Measurements from ENCODE around the gene MAGEA4. TPM values are rescaled to one million over a fixed set of nuclear protein-coding genes. Genes with fewer than 3 reads are reported as not detected.

The MAGEA4 gene
- polyA plus RNA-seq, 3 donors: not detected

DNA sequence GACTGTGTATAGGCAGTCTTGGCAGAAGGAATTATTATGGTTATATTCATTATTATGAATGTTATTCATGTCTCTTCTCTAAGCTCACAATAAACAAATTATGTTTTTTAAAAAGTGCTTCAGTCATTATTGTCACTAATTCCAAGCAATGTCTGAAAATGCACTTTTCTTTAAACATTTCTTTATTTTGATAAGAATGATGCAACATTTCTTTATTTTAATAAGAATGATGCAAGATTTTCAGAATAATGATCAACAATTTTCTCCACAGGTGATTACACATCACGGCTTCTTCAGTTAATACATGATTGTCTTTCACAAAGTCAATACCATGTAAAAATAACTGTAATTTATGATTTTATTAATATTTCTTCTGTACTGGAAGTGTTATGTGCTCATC, 22.7 kb downstream of the MAGEA4 start:
- Histone ChIP-seq H4K20me1 (ENCODE audit: insufficient read depth, low read length) (no peaks in the 10 kb centered on the region), H3K4me1 (ENCODE audit: control insufficient read depth in 1 of 2, insufficient read depth in 2 of 2, low read length in 2 of 2) (no peaks in the 10 kb centered on the region), H3K9ac (ENCODE audit: insufficient read depth, low read length, poor library complexity, severe bottlenecking) (no peak overlapping the region), H3K27me3 (ENCODE audit: control insufficient read depth in 2 of 2, insufficient read depth in 2 of 2, low read length in 2 of 2) (no peaks in the 10 kb centered on the region), H2AFZ (ENCODE audit: insufficient read depth, low read depth, low read length, poor library complexity, severe bottlenecking) (no peak overlapping the region), H3K27ac (ENCODE audit: low read depth in 1 of 2, low read length in 2 of 2) (no peak overlapping the region), H3K36me3 (replicated peaks in 1 of 2; ENCODE audit: control insufficient read depth in 1 of 2, insufficient read depth in 2 of 2, low read length in 2 of 2) (no peaks in the 10 kb centered on the region), H3K9me3 (replicated peaks in 1 of 2; ENCODE audit: control insufficient read depth in 1 of 2, insufficient read depth in 1 of 2, low read length in 2 of 2) (no peaks in the 10 kb centered on the region), H3K79me2 (ENCODE audit: insufficient read depth, low read length) (no peaks in the 10 kb centered on the region), H3K4me3 (replicated peaks in 1 of 3; ENCODE audit: low read depth in 2 of 3, low read length in 3 of 3) (no peak overlapping the region), H3K4me2 (replicated peaks; ENCODE audit: extremely low read depth, low read length, poor library complexity, severe bottlenecking) (no peak overlapping the region)
- Mint-ChIP-seq H3K36me3 (no peaks in the 10 kb centered on the region), H3K9me3 (peaks cover 0 to 3% (median 0%) of the 10 kb centered on the region in 7 donors), H3K4me3 (no peak overlapping the region), H3K27me3 (ENCODE audit: low read depth in 3 of 3) (peaks cover 0 to 1% (median 0%) of the 10 kb centered on the region in 3 donors), H3K27ac (no peak overlapping the region), H3K4me1 (no peaks in the 10 kb centered on the region)
- no peak for TF ChIP-seq CTCF (IDR thresholded peaks at IDR 0.05)
- DNase-seq: no peak
- intact Hi-C loops (cut with micrococcal nuclease): no loop called here
- WGBS (ENCODE audit: insufficient coverage): no CpG with 5 or more reads among the region's 1 CpG

DNA sequence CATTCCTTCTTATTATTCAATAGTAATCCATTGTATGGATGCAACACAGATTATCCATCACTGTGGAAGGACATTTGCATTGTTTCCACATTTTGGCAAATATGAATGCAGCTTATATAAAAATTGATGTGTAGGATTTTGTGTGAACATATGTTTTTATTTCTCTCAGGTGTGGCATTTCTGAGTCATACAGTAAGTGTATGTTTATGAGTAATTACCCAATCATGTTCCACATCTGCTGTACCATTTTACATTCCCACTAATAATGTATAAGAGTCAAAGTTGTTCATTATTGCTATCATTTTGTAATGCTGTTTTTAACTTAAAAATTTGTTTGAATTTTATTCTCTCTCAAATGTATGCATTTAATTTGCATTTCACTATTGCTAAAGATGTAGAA, 25.5 kb downstream of the MAGEA4 start:
- no peaks in the 10 kb centered on the region for H3K79me2 ChIP-seq (ENCODE audit: insufficient read depth, low read length)
- no peaks in the 10 kb centered on the region for H3K9me3 ChIP-seq (replicated peaks in 1 of 2; ENCODE audit: control insufficient read depth in 1 of 2, insufficient read depth in 1 of 2, low read length in 2 of 2)
- peaks cover 0 to 4% (median 0%) of the 10 kb centered on the region in 7 donors for H3K9me3 Mint-ChIP-seq
- no peaks in the 10 kb centered on the region for H3K4me1 Mint-ChIP-seq
- no peaks in the 10 kb centered on the region for H3K36me3 Mint-ChIP-seq
- no peak overlapping the region for H3K27ac Mint-ChIP-seq
- H3K27ac ChIP-seq (ENCODE audit: low read depth in 1 of 2, low read length in 2 of 2): no peak overlapping the region
- intact Hi-C loops (cut with micrococcal nuclease): no loop called here
- no peaks in the 10 kb centered on the region for H4K20me1 ChIP-seq (ENCODE audit: insufficient read depth, low read length)
- peaks cover 0 to 2% (median 1%) of the 10 kb centered on the region in 3 donors for H3K27me3 Mint-ChIP-seq (ENCODE audit: low read depth in 3 of 3)
- no peaks in the 10 kb centered on the region for H3K36me3 ChIP-seq (replicated peaks in 1 of 2; ENCODE audit: control insufficient read depth in 1 of 2, insufficient read depth in 2 of 2, low read length in 2 of 2)
- DNase-seq: no peak
- H3K4me3 ChIP-seq (replicated peaks in 1 of 3; ENCODE audit: low read depth in 2 of 3, low read length in 3 of 3): no peak overlapping the region
- H3K27me3 ChIP-seq (ENCODE audit: control insufficient read depth in 2 of 2, insufficient read depth in 2 of 2, low read length in 2 of 2): no peaks in the 10 kb centered on the region
- H3K4me1 ChIP-seq (ENCODE audit: control insufficient read depth in 1 of 2, insufficient read depth in 2 of 2, low read length in 2 of 2): no peaks in the 10 kb centered on the region
- no peak overlapping the region for H3K4me3 Mint-ChIP-seq
- TF ChIP-seq CTCF (IDR thresholded peaks at IDR 0.05): no peak
- no peak overlapping the region for H3K9ac ChIP-seq (ENCODE audit: insufficient read depth, low read length, poor library complexity, severe bottlenecking)
- H2AFZ ChIP-seq (ENCODE audit: insufficient read depth, low read depth, low read length, poor library complexity, severe bottlenecking): no peak overlapping the region
- H3K4me2 ChIP-seq (replicated peaks; ENCODE audit: extremely low read depth, low read length, poor library complexity, severe bottlenecking): no peak overlapping the region

Measured in CD14-positive monocyte (primary cell).